NCI-H748 treated with DMSO at 0.1 percent for 48 hours (cell line): ENCODE measurements around the gene C1orf53.

Experiments
- DNase-seq: peaks from one replicate; lab custom pipeline; 2025; lab: John Stamatoyannopoulos, UW

C1orf53 gene

DNA sequence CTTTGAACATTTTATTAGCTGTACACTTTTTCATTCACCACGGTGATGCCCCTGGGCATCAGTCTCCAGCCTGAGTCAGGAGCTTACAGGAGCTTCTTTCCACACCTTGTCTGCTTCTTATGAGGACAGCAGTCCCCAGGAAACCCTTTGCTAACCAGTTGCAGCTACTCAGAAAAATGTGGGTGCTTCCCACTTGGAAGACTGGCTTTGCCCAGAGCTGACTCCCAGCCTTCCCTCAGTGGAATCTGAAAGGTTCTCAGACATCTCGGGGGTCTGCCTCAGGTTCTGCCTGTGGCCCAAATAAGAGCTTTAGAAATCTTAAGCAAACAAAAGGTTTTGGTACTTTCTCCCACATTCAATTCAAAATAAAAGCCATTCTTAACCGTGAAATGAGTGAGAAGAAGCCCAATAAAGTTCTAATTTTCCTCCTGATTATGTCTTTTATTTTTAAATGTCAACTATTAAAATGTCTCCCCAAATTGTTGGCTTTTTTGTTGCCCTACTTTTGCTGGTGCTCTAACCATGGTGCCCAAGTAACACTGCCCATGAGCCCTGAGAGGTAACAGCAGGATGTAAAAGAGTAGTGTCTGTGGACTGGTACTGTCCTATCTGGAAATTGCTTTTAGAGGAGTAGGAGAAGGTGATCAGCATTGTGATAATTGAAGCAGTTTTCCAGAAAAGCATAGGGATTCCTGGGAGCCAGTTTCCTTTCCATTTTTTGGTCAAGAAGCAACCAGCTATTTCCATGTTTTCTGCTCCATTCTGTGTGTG is 5.6 kb downstream of the C1orf53 start:
- DNase-seq: no peak

DNA sequence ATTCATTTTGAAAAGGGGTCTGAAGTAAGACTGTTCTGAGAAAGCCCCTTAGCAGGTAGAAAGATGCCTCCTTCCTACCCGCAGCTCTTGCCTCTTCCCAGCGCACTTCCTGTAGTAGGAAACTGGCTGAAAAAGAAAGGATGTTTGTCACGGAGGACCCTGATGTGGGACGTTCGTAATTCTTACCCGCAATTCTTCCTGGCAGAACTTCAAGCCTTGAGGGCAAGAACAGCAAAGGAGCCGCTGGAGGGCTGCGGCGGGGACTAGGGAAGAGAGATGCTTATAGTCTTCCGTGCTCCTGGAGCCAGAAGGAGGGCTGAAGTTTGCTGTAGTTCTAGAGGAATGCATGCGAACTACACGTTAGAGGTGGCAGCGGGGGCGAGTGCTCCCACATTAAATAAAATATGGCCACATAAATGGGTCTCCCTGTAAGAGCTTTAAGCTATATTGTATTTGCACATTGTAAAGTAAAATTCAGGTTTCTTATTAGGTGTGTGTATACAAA is 6.3 kb downstream of the C1orf53 start:
- no peak for DNase-seq

DNA sequence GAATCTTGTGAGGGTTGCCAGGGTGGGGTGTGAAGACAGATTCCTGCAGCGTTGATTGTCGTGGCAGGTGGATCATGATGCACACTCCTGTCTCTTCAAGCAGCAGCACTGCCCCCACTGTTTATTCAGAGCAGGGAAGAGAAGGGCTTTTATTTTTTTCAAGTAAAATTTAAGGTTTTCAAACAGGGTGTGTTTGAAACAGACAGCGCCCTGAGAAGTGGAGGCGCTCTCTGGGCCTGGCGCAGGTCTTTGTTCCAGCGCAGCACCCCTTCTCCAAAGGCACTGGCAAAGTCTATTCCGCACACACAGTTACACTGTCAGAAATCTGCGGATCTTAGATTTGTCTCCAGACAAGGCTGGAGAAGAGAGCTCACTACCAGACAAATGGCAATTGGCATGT is 7.0 kb downstream of the C1orf53 start:
- no peak for DNase-seq

DNA sequence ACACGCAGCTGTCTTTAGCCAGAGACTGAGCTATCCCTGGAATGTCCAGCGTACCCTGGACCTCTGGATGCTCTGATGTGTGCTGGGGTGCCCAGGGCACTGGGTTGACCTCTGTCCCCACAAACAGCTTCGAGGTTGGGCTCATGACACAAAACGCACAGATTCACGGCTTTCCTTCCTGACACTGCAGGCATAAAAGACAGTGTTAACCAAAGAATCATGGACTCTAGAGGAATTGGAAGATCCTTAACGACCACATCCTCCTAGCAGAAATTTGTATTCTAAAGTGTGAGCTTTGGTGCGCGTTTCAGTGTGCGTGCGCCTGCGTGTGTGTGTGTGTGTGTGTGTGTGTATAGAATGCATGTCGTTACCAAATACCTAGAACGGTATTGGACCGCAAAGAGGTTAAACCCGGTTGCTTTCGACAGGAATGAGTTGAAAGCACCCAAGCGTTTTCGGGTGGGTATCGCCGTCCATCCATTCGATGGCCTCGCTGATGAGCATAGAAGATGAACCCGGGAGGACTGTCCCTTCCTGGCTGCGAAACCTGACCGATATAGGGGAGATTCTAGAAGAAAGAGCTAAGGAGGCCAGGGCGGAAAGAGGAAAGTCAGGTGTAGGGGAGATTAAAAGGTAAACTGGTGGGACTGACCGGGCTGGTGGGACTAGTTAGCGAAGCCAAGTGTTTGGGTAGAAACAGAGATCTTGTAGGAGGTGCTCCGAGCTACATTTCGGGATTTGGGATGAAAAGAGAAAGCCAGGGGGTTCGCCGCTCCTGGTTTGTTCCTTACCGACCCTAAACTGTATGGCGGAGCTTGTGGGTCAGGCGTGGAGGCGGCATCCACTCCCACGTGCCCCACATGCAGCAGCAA is 7.9 kb downstream of the C1orf53 start:
- DNase-seq: no peak

DNA sequence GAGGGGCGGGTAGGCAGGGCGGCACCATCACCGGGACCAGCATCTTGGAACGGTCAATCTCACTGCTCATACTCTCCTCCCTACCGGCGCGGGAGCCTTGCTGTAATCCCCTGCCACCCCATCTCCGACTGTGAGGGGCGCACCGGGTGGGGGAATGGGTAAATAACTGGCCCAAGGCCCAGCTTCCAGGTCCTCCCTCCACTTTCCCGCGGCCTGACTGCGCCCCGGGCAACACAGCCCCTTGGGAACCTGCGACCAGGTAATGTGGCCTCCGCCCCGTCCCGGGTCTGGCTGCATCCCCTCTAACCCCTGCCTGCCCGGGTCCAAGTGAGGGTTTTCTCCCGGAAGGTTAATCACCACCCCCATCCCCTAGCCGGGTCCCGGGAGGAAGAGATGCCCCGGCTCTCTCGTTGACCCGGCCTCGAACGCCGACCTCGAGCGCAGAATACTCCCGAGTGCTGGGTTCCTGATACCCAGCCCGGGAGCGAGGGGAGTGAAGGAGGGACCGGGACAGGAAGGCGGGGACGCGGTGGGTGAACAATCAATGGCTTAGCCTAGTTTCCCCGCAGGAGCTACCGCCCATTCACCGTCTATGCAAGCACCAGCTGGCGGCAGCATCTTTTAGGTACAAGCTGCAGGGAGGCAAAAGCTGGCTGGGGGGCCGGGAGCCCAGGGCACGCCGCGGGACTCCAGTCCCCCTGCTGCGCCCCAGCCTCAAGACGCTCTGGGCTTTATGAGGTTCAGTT is 8.9 kb downstream of the C1orf53 start:
- no peak for DNase-seq

DNA sequence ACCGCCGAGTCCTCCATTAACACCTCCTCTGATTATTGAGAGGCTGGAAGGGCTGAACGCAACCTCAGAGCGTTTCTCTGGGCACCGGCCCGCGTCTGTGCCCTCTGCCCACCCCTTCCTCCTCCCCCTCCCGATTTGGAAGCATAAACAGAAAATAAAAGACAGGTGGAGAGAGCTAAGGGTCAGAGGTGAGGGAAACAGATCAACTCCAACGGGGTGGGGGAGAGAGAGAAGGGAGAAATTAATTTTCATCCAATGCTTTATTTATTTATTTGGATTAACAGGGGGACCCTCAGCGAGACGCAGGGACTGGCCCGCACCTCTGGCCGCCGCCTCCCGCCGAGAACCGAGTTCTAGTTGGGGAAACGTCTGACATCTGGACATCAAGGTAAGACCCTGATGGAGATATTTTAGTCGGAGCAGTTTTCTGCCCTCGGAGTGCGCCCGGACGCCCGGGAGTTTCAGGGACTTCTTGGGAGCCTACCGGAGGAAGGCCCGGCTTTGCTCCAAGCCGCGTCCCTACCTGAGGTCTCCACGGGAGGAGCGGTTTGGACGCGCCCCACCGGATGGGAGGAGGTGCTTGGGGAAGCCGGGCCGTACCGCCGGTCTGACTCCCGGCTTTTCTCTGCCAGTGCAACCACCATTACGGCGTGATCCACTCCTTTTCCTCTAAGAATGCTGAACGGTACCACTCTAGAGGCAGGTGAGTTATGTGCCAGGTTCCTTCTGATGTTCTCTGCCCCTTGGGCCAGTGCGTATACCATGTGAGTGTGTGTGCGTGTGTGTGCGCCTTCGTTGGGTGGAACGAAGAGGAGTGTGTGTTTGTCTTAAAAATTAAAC is 9.6 kb downstream of the C1orf53 start:
- DNase-seq: no peak

DNA sequence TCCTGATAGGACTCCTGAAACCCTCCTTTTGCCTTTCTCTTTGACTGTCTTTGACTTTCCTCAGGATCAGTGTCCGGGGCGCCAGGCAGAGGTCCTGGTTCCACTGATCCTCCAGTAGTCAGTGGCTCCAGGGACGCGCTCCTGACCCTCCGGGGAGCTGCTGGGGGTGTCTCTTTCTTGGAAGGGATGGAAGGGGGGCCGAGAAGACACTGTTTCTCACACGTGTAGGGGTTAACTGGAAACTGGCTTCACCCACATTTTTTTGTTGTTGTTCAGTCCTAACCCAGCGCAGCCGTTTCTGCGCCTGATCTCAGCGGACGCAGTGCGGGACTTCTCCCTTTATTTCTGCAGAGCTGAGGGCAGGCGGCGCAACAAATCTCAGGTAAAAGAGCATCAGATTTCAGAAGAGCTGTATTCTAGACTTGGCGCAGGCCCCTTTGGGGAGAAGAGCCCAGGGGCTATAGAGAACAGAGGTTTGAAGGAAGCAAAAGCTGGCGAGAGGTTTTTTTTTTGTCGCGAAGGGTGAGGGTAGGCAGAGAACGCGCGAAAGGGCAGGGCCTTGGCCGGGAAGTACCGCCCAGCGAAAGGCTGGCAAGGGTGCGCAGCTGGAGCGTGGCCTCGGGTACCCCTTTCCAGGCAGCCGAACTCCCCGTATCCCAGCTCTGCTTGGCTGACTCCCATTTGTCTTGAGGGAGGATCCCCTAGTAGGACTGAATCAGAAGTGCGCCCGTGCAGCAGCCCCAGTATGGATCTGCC is 10.5 kb downstream of the C1orf53 start:
- no peak for DNase-seq

DNA sequence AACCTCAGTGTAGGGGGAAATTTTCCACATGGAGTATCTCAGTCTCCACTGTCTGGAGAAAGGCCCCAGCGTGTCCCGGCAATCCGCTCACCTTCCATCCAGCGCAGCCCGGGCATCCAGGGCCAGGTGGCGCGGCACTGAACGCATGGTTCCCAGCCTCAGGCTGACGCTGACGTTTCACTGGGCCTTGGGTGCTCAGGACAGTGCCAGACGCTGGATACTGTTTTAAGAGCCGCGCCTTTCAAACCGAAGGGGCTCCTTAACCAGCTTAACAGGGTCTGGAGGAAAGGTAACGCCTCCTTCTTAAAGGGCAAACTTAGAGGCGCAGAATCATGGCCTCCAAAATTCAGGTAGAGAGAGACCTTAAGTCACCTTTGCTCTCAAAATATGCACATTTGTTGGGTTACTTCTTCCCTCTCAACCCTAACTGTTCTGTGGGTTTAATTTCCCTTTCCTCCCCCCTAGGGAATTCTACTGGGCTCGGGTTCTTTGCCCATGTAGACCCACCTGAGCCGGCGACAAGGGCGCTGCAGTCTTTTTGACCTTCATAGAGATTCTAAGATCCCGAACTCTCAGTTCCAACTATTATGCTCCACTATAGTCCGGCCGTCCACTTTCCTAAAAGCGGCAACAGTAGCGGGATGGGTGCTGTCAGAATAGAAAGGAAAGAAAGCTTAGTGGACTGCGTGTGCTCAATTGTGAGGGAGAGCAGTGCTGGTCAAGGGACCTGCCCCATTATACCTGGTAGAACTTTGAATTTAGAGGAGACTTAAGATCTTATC is 11.3 kb downstream of the C1orf53 start:
- DNase-seq: no peak

DNA sequence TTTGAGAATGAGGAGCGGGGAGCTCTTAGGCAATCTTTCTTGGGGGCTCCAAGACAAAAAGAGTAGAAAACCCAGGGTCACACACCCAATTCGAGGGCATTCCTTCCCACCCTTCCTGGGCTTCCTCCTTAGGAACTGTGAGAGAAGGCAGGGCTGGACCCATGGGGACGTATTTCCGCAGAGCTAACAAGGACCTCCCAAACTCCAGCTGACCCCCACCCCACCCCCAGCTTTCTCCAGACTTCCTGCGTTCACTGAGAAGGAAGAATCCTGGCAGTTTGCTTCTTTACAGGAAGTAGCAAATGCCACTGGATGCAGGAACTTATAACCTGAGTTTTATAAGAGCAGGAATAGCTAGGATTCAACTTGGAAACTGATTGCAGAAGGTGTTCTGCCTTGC is 12.1 kb downstream of the C1orf53 start:
- no peak for DNase-seq

DNA sequence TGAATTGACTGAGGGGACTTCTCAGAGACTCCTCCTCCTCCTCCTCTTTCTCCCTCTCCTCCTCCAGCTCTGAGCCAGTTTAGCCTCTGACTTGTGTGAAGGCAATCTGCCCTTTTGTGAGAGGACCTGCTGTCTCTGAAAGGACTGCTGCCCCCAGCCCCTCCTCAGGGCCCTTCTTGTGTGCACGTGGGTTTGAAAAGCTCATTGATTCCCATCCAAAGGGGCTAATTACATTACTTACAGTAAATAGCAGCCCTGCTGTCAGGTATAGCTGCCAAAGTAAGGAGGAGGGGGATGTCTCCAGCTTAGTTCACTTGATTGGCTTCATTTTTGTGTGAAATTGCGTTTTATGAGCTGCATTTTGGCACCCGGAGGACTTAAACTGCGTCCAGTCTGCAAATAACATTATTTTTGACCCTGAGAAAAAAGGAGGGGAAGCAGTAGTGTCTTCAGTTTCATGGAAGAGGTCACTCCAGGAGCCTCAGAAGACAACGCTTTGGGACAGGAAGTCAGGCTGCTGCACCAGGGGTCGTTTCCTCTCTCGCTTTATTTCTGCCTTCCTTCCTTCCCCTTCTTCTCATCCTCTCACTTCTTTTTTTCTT is 12.9 kb downstream of the C1orf53 start:
- DNase-seq: no peak

DNA sequence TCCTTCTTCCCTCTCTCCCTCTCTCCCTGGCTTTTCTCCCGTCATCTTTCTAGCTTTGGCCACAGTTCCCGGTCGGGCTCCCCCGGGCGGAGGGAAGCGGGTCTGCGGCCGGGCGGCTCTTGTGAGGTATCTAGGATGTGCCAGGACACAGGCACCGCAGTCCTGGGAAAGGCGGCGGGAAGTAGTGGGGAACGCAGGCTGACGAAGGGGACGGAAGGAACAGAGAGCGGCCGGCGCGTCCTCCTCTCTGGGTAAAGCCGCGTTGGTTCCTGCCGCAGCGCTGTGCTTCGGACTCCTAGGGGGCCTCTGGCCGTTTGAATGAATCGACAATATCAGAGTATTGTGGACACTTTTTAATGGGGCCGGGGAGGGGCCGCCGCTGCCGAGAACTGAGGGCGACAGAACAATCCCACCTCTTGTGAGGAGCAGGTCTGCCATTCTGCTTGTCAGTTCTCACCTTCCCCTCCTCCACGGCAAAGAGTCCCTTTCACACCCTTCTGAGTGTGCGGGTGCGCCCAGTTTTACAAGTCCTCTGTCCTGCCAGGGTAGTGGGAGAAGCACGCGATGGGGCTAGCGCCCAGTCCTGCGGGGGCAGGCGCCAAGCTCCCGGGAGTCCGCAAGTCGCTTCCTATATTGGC is 13.6 kb downstream of the C1orf53 start:
- peak; percentile 49 for DNase-seq

DNA sequence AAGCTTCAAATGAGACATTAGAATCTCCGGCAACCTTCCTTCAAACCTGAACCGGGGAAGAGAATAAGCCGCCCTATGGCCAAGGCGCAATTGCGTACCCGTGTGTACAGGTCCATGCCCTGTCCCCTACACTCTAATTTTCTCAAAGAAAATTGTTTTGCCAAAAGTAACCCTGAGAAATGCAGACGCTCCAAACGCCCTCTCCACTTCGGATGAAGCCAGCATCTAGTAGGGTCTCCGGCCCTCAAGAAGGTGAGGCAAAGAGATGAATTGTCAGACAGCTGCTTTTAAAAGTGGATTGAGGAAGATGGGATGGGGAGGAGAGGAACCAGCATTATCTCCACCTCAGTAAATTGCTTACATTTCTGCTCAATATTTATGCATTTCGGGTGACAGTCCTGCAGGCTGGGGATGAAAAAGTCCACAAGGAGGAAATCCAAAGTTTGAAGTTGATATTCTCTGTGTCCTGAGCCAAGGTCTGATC is 14.1 kb downstream of the C1orf53 start:
- DNase-seq: no peak

DNA sequence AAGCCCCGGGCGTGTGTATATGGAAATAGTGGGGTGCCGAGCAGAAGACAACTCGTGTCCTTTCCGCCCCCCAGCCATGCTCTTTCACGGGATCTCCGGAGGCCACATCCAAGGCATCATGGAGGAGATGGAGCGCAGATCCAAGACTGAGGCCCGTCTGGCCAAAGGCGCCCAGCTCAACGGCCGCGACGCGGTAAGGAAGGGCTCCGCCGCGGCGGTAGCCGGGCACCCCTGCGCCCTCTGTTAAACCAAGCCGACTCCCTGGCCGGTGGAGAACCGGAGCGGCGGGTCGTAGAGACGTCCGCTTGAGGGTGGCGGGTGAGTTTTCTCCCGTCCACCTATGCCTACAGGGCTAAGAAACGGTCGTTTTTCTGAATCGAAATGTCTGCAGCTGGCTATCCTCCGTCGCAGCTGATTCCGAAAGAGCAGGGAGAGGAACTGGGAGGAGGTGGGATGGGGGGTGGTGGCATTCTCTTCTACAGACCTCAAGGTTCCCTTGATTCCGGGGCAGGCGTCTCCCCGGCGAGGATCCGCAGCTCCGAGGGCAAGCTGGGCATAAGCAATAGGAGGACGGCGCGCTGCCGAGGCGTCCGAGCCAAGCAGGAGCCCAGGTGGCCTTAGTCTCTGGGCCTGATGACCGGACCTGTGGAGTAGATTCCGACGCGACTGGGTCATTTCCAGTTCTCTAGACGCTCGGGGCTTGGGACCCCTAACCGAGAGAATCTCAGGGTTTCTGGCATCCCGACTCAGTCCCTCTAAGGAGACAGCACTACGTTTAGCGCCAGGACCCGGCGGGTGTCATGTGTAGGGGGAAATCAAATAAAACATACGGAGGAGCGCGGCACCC is 15.6 kb downstream of the C1orf53 start:
- DNase-seq: no peak

DNA sequence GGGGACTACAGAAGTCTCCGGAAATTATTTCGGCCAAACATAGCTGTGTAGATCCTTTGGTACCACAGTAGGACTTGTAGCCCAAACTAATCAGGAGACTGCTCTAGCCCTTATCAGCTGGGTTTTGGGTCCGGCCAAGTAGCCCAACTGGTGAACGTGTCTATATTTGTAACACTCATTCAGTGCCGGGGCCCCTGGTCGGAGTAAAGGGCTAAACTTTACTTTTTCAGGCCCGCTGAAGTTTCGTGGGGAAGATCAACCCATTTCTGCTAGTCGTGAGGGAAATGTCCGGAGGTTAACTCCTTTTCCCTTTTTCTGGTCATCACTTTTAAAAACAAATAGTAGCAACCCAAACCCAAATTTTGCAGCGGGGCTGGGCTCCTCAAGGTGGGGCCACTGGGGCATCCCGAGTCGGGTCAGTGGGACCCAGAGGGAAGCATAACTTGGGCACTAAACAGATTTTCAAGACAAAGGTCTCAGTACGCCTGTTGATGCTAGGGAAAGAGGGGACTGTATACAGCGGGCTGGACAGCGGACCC is 16.4 kb downstream of the C1orf53 start:
- no peak for DNase-seq

DNA sequence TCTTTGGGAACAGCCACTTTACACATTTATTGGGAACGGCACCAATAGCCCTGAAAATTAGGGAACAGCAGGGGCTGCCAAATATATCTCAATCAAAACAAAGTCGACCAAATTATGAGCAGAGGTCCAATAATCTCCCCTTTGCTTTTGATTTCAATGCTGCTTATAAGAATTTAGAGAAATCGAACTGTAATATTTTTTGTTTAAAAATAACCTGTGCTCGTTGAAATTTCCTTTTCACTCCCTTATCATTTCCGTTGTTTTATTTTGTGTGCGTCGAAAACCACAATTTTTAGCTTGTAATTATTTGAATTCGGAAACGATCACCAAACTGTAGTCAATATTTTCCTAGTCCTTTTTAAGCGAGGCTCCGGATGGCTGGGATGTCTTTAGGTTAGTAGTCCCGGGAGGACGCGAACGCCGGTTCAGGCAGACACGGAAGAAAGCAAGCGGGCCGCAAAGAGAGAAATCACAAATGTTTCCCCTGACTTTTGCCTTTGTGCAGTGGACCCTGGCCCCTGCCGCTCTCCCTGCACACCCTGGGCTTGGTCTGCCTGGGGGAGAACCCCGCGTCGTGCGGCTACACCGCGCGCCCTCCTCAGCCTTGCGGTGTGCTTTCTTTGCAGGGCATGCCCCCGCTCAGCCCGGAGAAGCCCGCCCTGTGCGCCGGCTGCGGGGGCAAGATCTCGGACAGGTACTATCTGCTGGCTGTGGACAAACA is 17.1 kb downstream of the C1orf53 start:
- DNase-seq: no peak

DNA sequence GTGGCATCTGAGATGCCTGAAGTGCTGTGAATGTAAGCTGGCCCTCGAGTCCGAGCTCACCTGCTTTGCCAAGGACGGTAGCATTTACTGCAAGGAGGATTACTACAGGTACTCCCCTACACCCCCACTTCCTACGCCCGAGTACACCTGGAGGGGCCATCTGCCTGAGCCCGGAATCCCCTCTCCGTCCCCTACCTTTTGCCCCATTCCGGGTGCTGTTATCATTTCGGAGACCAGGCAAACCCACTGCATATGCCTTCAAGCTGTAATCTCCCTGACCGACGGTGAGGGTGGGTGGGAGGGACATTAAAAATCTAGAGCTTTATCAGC is 17.6 kb downstream of the C1orf53 start:
- DNase-seq: no peak
